ENCODE results near the gene TNFAIP8. TPM values are rescaled to one million over a fixed set of nuclear protein-coding genes. Genes with fewer than 3 reads are reported as not detected.

TNFAIP8 gene
- total RNA-seq, 1 donor from 2014 or later = 34.4 TPM

DNA sequence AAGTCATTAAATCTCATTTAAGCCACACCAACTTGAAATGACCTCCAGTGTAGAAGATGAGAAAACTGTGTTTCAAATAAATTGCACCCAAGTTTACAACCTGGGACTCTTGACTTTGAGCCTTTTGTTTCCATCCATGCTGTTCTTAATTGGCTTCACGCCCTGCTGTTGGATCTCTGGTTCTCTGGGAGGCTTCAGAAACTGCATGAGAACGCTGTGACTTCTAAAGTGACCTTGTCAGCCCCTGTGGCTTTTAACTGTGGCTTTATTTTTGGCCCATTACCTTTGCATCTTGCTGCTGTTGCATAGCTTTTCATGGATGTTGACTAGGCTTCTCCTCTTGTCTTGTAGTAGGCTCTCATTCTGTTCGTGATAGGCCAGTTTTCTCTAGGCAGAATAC is 29.3 kb downstream of the TNFAIP8 start:
- intact Hi-C loops (cut with DNase I) = no loop called here
- no peaks in the 10 kb centered on the region for H3K27me3 ChIP-seq
- peaks cover 56% of the 10 kb centered on the region for H3K4me1 ChIP-seq
- H3K27ac ChIP-seq = peak overlapping the region; percentile 3
- H3K36me3 ChIP-seq = no peaks in the 10 kb centered on the region
- H3K4me3 ChIP-seq = no peak overlapping the region
- no peaks in the 10 kb centered on the region for H3K9me3 ChIP-seq
- TF ChIP-seq POLR2A (IDR thresholded peaks at IDR 0.05) = no peak
- TF ChIP-seq, protein P1, sequence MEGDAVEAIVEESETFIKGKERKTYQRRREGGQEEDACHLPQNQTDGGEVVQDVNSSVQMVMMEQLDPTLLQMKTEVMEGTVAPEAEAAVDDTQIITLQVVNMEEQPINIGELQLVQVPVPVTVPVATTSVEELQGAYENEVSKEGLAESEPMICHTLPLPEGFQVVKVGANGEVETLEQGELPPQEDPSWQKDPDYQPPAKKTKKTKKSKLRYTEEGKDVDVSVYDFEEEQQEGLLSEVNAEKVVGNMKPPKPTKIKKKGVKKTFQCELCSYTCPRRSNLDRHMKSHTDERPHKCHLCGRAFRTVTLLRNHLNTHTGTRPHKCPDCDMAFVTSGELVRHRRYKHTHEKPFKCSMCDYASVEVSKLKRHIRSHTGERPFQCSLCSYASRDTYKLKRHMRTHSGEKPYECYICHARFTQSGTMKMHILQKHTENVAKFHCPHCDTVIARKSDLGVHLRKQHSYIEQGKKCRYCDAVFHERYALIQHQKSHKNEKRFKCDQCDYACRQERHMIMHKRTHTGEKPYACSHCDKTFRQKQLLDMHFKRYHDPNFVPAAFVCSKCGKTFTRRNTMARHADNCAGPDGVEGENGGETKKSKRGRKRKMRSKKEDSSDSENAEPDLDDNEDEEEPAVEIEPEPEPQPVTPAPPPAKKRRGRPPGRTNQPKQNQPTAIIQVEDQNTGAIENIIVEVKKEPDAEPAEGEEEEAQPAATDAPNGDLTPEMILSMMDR (IDR thresholded peaks at IDR 0.05) = no peak
- TF ChIP-seq POLR2AphosphoS5 (IDR thresholded peaks at IDR 0.05; ENCODE audit: insufficient read depth in 1 of 2, low read depth in 1 of 2) = no peak
- no peak for DNase-seq (ENCODE audit: extremely low spot score in 2 of 2)

DNA sequence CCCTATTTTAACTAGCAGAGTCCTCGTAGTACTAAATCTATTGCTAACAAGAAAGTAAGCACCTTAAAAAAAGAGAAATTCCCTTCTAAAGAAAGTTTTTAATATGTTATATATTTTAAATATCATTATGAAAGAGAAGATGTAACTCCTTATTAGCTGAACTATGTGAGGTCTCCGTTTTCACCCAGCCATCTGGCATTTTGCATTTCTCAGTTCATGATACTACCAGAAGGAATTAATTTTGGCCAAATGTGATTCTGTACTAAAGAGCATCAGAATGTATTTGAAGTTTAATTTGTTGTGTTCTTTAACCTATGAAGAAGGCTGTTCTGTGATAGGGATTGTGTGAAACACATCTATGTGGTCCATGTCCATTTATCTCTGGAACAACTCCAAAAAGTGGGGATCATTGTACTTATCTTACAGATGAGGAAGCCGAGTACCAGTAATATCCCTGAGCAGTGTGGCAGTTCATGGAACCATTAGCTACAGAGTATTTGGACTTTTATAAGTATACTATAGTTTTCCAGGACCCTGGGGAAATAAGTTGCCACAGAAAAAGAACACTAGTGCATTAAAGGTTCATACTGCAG is 29.8 kb downstream of the TNFAIP8 start:
- DNase-seq (ENCODE audit: extremely low spot score in 2 of 2) = no peak
- no peak for TF ChIP-seq POLR2A (IDR thresholded peaks at IDR 0.05)
- no peak for TF ChIP-seq POLR2AphosphoS5 (IDR thresholded peaks at IDR 0.05; ENCODE audit: insufficient read depth in 1 of 2, low read depth in 1 of 2)
- TF ChIP-seq, protein P1 (IDR thresholded peaks at IDR 0.05) = no peak
- intact Hi-C loops (cut with DNase I) = no loop called here
- H3K4me3 ChIP-seq = no peak overlapping the region
- no peaks in the 10 kb centered on the region for H3K27me3 ChIP-seq
- peak overlapping the region; percentile 3 for H3K27ac ChIP-seq
- H3K9me3 ChIP-seq = no peaks in the 10 kb centered on the region
- H3K4me1 ChIP-seq = peaks cover 60% of the 10 kb centered on the region
- no peaks in the 10 kb centered on the region for H3K36me3 ChIP-seq

DNA sequence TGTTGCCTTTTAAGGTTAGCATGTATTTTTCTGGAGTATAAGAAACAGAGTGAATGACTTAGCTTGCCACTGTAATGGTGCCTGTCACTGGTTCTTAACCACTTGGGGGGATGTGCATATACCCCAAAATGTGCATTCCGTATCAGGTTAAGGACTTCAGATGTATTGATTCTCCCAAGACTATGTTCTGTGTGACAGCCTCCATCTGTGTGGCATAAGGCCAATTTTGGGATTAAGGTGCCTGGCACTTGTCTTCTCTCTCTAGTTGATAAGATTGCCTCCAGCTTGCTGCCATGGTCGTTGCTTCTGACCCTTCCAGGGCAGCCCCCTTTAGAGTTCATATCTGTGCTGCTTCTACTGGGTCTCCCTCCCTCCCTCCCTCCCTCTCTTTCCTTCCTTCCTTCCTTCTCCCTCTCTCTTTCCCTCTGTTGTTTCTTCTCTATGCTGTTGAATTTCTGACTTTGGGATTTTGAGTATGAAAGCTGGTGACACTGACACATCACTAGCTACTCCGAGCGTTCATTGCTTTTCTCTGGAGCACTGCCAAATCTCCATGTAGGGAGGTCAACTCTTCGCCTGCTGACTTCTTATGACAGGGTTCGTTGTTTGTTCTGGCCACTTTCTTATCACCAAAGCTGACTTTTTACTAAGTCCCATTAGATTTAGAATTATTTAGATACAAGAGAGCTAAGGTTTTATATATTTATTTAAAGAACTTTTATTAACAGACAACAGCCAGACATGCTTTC is 31.0 kb downstream of the TNFAIP8 start:
- H3K4me3 ChIP-seq = no peak overlapping the region
- no peak for TF ChIP-seq POLR2AphosphoS5 (IDR thresholded peaks at IDR 0.05; ENCODE audit: insufficient read depth in 1 of 2, low read depth in 1 of 2)
- TF ChIP-seq, protein P1 (IDR thresholded peaks at IDR 0.05) = no peak
- TF ChIP-seq POLR2A (IDR thresholded peaks at IDR 0.05) = no peak
- intact Hi-C loops (cut with DNase I) = no loop called here
- H3K9me3 ChIP-seq = no peaks in the 10 kb centered on the region
- peaks cover 64% of the 10 kb centered on the region for H3K4me1 ChIP-seq
- H3K27me3 ChIP-seq = no peaks in the 10 kb centered on the region
- no peak for DNase-seq (ENCODE audit: extremely low spot score in 2 of 2)
- no peaks in the 10 kb centered on the region for H3K36me3 ChIP-seq
- peak overlapping the region; percentile 51 for H3K27ac ChIP-seq

DNA sequence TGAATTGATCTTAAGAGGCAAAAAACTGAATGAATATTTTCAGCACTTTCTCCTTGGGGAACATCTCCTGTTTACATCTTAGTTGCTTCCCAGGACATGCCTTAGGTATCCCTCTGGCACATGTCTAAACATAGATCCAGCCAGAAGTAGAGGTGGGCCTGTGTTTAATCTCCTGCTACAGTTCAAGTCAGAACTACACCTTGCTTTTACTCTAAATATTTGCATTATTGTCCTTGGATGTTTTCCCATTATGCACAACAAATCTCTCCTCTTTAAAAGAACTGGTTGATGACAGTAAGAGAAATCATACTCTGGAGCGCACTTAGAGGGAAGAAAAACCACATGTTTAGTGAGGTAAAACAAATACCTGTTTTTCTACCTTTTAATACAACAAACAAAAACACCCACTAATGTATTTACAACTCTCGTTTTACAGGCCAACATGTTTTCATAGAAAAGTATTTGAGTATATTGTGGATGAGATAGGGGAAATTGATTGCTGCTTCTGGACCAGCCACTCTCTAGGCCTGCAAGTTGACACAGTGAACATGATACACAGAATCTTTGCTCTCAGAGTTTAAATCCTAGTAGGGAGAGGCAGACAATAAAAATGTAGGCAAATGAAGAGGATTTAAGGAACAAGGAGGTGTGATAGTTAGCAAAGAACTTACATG is 32.3 kb downstream of the TNFAIP8 start:
- no peaks in the 10 kb centered on the region for H3K36me3 ChIP-seq
- TF ChIP-seq, protein P1 (IDR thresholded peaks at IDR 0.05) = no peak
- TF ChIP-seq POLR2AphosphoS5 (IDR thresholded peaks at IDR 0.05; ENCODE audit: insufficient read depth in 1 of 2, low read depth in 1 of 2) (no peak), POLR2A (IDR thresholded peaks at IDR 0.05) (no peak)
- H3K27ac ChIP-seq = peak overlapping the region; percentile 51
- no peak overlapping the region for H3K4me3 ChIP-seq
- intact Hi-C loops (cut with DNase I) = no loop called here
- no peaks in the 10 kb centered on the region for H3K9me3 ChIP-seq
- DNase-seq (ENCODE audit: extremely low spot score in 2 of 2) = no peak
- H3K27me3 ChIP-seq = no peaks in the 10 kb centered on the region
- peaks cover 64% of the 10 kb centered on the region for H3K4me1 ChIP-seq

Data from vagina (tissue), 2 donors.